Cardiac fibroblast (primary cell): Measurements from ENCODE around the gene KDM3B.

ENCODE experiments used
- DNase-seq, 2 donors: peaks; one replicate each; pipeline versions ENCODE4 v3.0.0 to v3.0.0-alpha.2; 2010; ENCODE audit warnings: low read depth in 2 of 2
- H3K4me3 ChIP-seq, 2 donors: replicated peaks in 1 of 2; 1 replicate in 1 of 2; 2 replicates in 1 of 2; pipeline ENCODE4 v1.5.1; 2011; ENCODE audit warnings: low read depth in 2 of 2, low read length in 2 of 2, mild to moderate bottlenecking in 2 of 2, moderate library complexity in 1 of 2
- TF ChIP-seq, protein P1 (sequence below): IDR thresholded peaks from one replicate; pipeline ENCODE4 v1.5.1; 2011; ENCODE audit warnings: low read depth, mild to moderate bottlenecking, low read length, inconsistent platforms

Gene KDM3B

GRCh38 chr5:138435943-138436342 is 83.5 kb downstream of the KDM3B start:
- TF ChIP-seq, protein P1, sequence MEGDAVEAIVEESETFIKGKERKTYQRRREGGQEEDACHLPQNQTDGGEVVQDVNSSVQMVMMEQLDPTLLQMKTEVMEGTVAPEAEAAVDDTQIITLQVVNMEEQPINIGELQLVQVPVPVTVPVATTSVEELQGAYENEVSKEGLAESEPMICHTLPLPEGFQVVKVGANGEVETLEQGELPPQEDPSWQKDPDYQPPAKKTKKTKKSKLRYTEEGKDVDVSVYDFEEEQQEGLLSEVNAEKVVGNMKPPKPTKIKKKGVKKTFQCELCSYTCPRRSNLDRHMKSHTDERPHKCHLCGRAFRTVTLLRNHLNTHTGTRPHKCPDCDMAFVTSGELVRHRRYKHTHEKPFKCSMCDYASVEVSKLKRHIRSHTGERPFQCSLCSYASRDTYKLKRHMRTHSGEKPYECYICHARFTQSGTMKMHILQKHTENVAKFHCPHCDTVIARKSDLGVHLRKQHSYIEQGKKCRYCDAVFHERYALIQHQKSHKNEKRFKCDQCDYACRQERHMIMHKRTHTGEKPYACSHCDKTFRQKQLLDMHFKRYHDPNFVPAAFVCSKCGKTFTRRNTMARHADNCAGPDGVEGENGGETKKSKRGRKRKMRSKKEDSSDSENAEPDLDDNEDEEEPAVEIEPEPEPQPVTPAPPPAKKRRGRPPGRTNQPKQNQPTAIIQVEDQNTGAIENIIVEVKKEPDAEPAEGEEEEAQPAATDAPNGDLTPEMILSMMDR: no peak
- no peak overlapping the region for H3K4me3 ChIP-seq
- DNase-seq: peak in 1 of 2 donors; percentile 22

DNA sequence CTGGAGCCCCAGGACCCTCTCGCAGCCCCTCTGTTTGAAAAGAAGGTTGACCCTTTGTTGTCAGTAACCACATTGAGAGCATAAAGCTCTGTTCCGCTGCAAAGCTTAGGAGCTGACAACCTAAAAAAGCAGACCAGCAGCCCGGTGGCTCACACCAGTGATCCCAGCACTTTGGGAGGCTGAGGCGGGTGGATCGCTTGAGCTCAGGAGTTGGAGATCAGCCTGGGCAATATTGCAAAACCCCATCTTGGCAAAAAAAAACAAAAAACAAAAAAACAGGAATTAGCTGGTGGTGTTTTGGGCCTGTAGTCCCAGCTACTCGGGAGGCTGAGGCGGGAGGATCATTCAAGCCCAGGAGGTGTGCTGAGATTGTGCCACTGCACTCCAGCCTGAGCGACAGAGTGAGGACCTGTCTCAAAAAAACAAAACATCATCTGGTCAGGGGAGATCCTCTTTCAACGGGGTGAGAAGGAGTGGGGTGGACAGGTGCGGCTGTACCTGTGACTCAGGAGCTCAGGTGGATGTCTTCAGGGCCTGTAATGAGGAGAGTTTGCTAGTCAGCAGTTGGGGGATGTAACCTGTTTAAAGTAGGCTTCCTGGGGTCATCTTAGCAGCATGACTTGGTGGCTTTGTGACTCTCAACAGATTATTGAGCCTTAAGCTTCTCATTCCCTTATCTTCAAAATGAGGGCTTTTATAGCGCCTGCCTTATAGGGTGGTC is 85.7 kb downstream of the KDM3B start:
- H3K4me3 ChIP-seq: peak overlapping the region; percentile 37 to 52
- DNase-seq: no peak
- TF ChIP-seq, protein P1: no peak

- peak; percentile 28 to 54 for DNase-seq
- H3K4me3 ChIP-seq: peak within 1 kb of the TSS; percentile 52
- TF ChIP-seq, protein P1: no peak
These were observed 86.4 kb downstream of the KDM3B start, which contains the start of gene REEP2 for GRCh38 chr5:138438724-138439476. Gene REEP2, plus strand, starts transcription at chr5:138439057. Its CDS starts 152 bp downstream, at chr5:138439209.

GRCh38 chr5:138439477-138440158 is 87.1 kb downstream of the KDM3B start:
- H3K4me3 ChIP-seq: peak overlapping the region; percentile 52
- no peak for DNase-seq
- TF ChIP-seq, protein P1: no peak

- H3K4me3 ChIP-seq: no peak overlapping the region
- DNase-seq: no peak
- TF ChIP-seq, protein P1: no peak
These were observed 87.9 kb downstream of the KDM3B start for GRCh38 chr5:138440159-138441073.

DNA sequence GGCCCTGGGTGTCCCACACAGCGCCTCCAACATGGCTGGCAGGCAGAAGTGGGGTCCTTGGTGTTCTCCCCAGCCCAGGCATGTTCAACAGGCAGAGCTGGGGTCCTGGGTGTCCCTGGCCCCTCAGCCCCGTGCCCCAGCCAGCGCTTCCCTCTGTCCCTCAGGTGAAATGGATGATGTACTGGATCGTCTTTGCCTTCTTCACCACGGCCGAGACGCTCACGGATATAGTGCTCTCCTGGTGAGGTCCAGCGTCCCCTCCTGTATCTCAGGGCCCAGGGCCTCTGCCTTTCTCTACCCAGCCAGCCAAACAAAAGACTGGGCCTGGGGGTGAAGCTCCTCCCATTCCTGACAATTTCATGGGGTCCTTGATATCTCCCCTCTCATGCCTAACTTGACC is 88.7 kb downstream of the KDM3B start:
- DNase-seq: no peak
- H3K4me3 ChIP-seq: no peak overlapping the region
- TF ChIP-seq, protein P1: no peak
